MM.1S (cell line): ENCODE results near the gene LINS1.

Source experiments
- DNase-seq: peaks from one replicate; pipeline ENCODE4 v3.0.0-alpha.2; 2015
- H2AFZ ChIP-seq: fragments of 300-600 bp; sonication (generic); 2 replicates; pipeline ENCODE4 v1.6.0; 2016; ENCODE audit warnings: antibody characterized with exemption, low read length
- H3F3A ChIP-seq: fragments of 300-600 bp; sonication (generic); 2 replicates; pipeline ENCODE4 v1.6.1; 2016; ENCODE audit warnings: mild to moderate bottlenecking, antibody characterized with exemption, low read length, moderate library complexity, mixed read lengths; ENCODE audit not compliant: insufficient read depth
- H3K27ac ChIP-seq: fragments of 300-600 bp; sonication (generic); 2 replicates; pipeline ENCODE4 v1.5.1; 2016; ENCODE audit warnings: mild to moderate bottlenecking, low read length
- H3K27me3 ChIP-seq: fragments of 300-600 bp; sonication (generic); replicated peaks from 2 replicates; pipeline ENCODE4 v1.6.0; 2016; ENCODE audit warnings: low read length; ENCODE audit not compliant: insufficient read depth
- H3K36me3 ChIP-seq: fragments of 300-600 bp; sonication (generic); replicated peaks from 2 replicates; pipeline ENCODE4 v1.6.1; 2016; ENCODE audit warnings: mild to moderate bottlenecking, low read length, mixed read lengths; ENCODE audit not compliant: insufficient read depth
- H3K4me1 ChIP-seq: fragments of 300-600 bp; sonication (generic); 2 replicates; pipeline ENCODE4 v1.6.1; 2016; ENCODE audit warnings: low read length, mixed read lengths
- H3K4me2 ChIP-seq: fragments of 300-600 bp; sonication (generic); 2 replicates; pipeline ENCODE4 v1.6.0; 2016; ENCODE audit warnings: low read depth, low read length
- H3K4me3 ChIP-seq: fragments of 300-600 bp; sonication (generic); 2 replicates; pipeline ENCODE4 v1.5.1; 2016; ENCODE audit warnings: low read length, mixed read lengths
- H3K79me2 ChIP-seq: fragments of 300-600 bp; sonication (generic); 2 replicates; pipeline ENCODE4 v1.6.1; 2016; ENCODE audit warnings: mixed run types, low read length, mixed read lengths
- H3K9ac ChIP-seq: fragments of 300-600 bp; sonication (generic); 2 replicates; pipeline ENCODE4 v1.6.1; 2016; ENCODE audit warnings: low read length, mixed read lengths
- H3K9me2 ChIP-seq: fragments of 300-600 bp; sonication (generic); replicated peaks from 2 replicates; pipeline ENCODE4 v1.6.1; 2016; ENCODE audit warnings: mild to moderate bottlenecking, low read length, mixed read lengths; ENCODE audit not compliant: insufficient read depth
- H3K9me3 ChIP-seq: fragments of 300-600 bp; sonication (generic); replicated peaks from 2 replicates; pipeline ENCODE4 v1.6.1; 2016; ENCODE audit warnings: mild to moderate bottlenecking, low read length, mixed read lengths; ENCODE audit not compliant: insufficient read depth
- H4K20me1 ChIP-seq: fragments of 300-600 bp; sonication (generic); 2 replicates; pipeline ENCODE4 v1.6.1; 2016; ENCODE audit warnings: mild to moderate bottlenecking, low read length, moderate library complexity, mixed read lengths; ENCODE audit not compliant: insufficient read depth
- CTCF ChIP-seq: fragments of 300-600 bp; sonication (generic); IDR thresholded peaks from 2 replicates; pipeline ENCODE4 v1.5.1; 2016; ENCODE audit warnings: antibody characterized with exemption, low read length, mixed read lengths
- EZH2 ChIP-seq: fragments of 300-600 bp; sonication (generic); optimal IDR thresholded peaks from 2 replicates; pipeline ENCODE3; 2017; ENCODE audit warnings: low read depth, mild to moderate bottlenecking, antibody characterized with exemption, low read length, mixed read lengths
- EZH2phosphoT487 ChIP-seq: fragments of 300-600 bp; sonication (generic); IDR thresholded peaks from 2 replicates; pipeline ENCODE4 v1.6.1; 2018; ENCODE audit warnings: antibody characterized with exemption, low read length

Gene LINS1

GRCh38 chr15:100572362-100572983 is 29.5 kb downstream of the LINS1 start:
- Histone ChIP-seq H3K4me3 (no peak overlapping the region), H3K9me2 (no peaks in the 10 kb centered on the region), H4K20me1 (no peaks in the 10 kb centered on the region), H3K27me3 (no peaks in the 10 kb centered on the region), H3F3A (peaks cover 15% of the 10 kb centered on the region), H3K9me3 (no peaks in the 10 kb centered on the region), H3K79me2 (peaks cover 5% of the 10 kb centered on the region; the same call in 1 of the 2 replicates), H3K27ac (no peak overlapping the region), H3K4me1 (peaks cover 25% of the 10 kb centered on the region), H3K4me2 (0 out of 2 replicates have a peak overlapping the region, but pooled peaks have one; percentile 50), H3K36me3 (no peaks in the 10 kb centered on the region), H2AFZ (no peak overlapping the region), H3K9ac (no peak overlapping the region)
- peak; percentile 14 for DNase-seq
- peak; percentile 57 for TF ChIP-seq CTCF
- TF ChIP-seq EZH2phosphoT487, result no peak
- TF ChIP-seq EZH2, result no peak

DNA sequence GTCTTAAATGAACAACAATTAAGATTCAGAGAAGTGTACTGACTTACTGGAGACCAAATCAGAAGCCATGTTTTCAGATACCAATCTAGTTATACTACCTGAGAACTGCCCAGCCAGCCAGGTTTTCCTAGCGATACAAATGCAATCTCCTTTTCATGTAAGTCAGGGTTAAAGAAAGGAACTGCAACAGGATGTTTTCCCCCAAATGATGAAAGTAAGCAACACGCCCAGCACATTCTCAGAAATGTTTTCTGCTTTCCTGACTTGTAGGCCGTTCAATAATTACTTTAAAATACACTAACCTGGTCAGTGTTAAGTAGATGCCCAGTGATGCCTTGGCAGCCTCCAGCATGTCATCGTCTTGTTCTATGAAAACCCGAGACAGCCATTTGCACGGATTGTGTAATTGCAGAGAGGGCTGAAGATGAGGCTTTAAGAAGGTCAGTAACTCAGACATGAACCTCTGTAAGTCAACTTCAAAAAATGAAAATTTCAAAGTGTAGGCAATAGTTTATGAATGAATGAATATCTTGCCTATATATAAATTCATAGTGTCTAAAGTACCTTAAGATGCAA is 30.3 kb downstream of the LINS1 start:
- no peaks in the 10 kb centered on the region for H4K20me1 ChIP-seq
- DNase-seq, result no peak
- peak overlapping the region; percentile 50; the same call in 1 of the 2 replicates for H3K4me2 ChIP-seq
- H3F3A ChIP-seq, result peaks cover 15% of the 10 kb centered on the region
- TF ChIP-seq CTCF, result no peak
- TF ChIP-seq EZH2phosphoT487, result no peak
- TF ChIP-seq EZH2, result no peak
- H2AFZ ChIP-seq, result no peak overlapping the region
- H3K4me1 ChIP-seq, result peaks cover 25% of the 10 kb centered on the region
- H3K9ac ChIP-seq, result no peak overlapping the region
- no peaks in the 10 kb centered on the region for H3K9me3 ChIP-seq
- no peaks in the 10 kb centered on the region for H3K9me2 ChIP-seq
- no peaks in the 10 kb centered on the region for H3K27me3 ChIP-seq
- H3K36me3 ChIP-seq, result no peaks in the 10 kb centered on the region
- no peak overlapping the region for H3K4me3 ChIP-seq
- no peak overlapping the region for H3K27ac ChIP-seq
- peaks cover 5% of the 10 kb centered on the region; the same call in 1 of the 2 replicates for H3K79me2 ChIP-seq

DNA sequence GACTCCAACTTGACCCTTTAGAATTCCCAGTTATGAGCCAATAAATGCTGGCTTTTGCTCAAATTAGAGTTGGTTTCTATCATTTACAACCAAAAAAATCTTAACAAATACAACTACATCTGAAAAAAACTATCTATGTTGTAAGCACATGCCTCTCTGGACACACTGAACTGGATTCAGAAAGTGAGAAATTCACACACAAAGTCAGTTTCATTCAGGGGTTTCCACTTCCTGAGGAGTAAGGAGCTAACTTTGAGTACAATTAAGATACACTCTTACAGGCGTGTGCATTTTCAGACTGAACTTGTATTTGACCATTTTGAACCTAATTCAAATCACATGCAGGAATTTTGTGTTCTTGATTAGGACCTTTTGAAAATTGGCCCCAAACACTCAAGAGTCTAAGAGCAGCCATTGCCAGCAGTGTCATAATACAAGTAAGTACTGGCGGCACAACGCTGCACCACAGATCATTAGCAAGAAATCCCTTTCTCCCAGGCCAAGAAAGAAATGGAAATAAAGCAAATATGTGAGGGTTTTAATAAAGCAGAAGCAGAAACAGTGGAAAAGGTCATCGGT is 31.2 kb downstream of the LINS1 start:
- Histone ChIP-seq H3K9me3 (no peaks in the 10 kb centered on the region), H3K9ac (no peak overlapping the region), H3K4me1 (peaks cover 25% of the 10 kb centered on the region), H3K79me2 (peaks cover 5% of the 10 kb centered on the region; the same call in 1 of the 2 replicates), H2AFZ (no peak overlapping the region), H3K9me2 (no peaks in the 10 kb centered on the region), H3K4me3 (no peak overlapping the region), H3K4me2 (peak overlapping the region; percentile 50), H3K27ac (peak overlapping the region; percentile 39; the same call in 1 of the 2 replicates), H3K36me3 (no peaks in the 10 kb centered on the region), H3K27me3 (no peaks in the 10 kb centered on the region), H3F3A (peaks cover 15% of the 10 kb centered on the region), H4K20me1 (no peaks in the 10 kb centered on the region)
- DNase-seq, result peak; percentile 85
- TF ChIP-seq EZH2, result no peak
- no peak for TF ChIP-seq EZH2phosphoT487
- TF ChIP-seq CTCF, result no peak
